Neural progenitor cell (in vitro differentiated cells): Measurements from ENCODE around the gene ZNF18. TPM values are rescaled to one million over a fixed set of nuclear protein-coding genes. Genes with fewer than 3 reads are reported as not detected.

Source experiments
- DNase-seq: peaks from one replicate; pipeline ENCODE4 v3.0.0-alpha.2; 2016; ENCODE audit warnings: low spot score
- H2AFZ ChIP-seq: fragments of 200-600 bp; sonication (generic); replicated peaks from 2 replicates; pipeline ENCODE4 v1.6.1; 2016; ENCODE audit warnings: antibody characterized with exemption
- H3F3A ChIP-seq: fragments of 200-600 bp; sonication (generic); 2 replicates; pipeline ENCODE4 v1.6.1; 2016; ENCODE audit warnings: antibody characterized with exemption, low read depth
- H3K27ac ChIP-seq: fragments of 200-600 bp; sonication (generic); 2 replicates; pipeline ENCODE4 v1.5.1; 2016; ENCODE audit warnings: mild to moderate bottlenecking
- H3K27me3 ChIP-seq: fragments of 200-600 bp; sonication (generic); 2 replicates; pipeline ENCODE4 v1.6.1; 2016; ENCODE audit warnings: mild to moderate bottlenecking, moderate library complexity
- H3K36me3 ChIP-seq: fragments of 200-600 bp; sonication (generic); 2 replicates; pipeline ENCODE4 v1.5.1; 2016
- H3K4me1 ChIP-seq: fragments of 200-600 bp; sonication (generic); 2 replicates; pipeline ENCODE4 v1.6.1; 2016; ENCODE audit warnings: mixed run types
- H3K4me2 ChIP-seq: fragments of 200-600 bp; sonication (generic); 2 replicates; pipeline ENCODE4 v1.6.1; 2016
- H3K4me3 ChIP-seq: fragments of 200-600 bp; sonication (generic); 2 replicates; pipeline ENCODE4 v1.5.1; 2016
- H3K79me2 ChIP-seq: fragments of 200-600 bp; sonication (generic); 2 replicates; pipeline ENCODE4 v1.6.1; 2016; ENCODE audit warnings: low read depth
- H3K9ac ChIP-seq: fragments of 200-600 bp; sonication (generic); 2 replicates; pipeline ENCODE4 v1.6.1; 2016
- H3K9me3 ChIP-seq: fragments of 200-600 bp; sonication (generic); 2 replicates; pipeline ENCODE4 v1.5.1; 2016; ENCODE audit warnings: low read depth
- H4K20me1 ChIP-seq: fragments of 200-600 bp; sonication (generic); 2 replicates; pipeline ENCODE4 v1.6.1; 2016; ENCODE audit warnings: low read depth
- H3K27ac Mint-ChIP-seq: 3 replicates; pipeline ENCODE4 v1.8.0; 2021; ENCODE audit warnings: mixed read lengths
- H3K27me3 Mint-ChIP-seq: 2 replicates; pipeline ENCODE4 v1.8.0; 2022; ENCODE audit warnings: low read depth, mild to moderate bottlenecking, inconsistent platforms, moderate library complexity, mixed read lengths; ENCODE audit not compliant: insufficient read depth
- H3K36me3 Mint-ChIP-seq: 3 replicates; pipeline ENCODE4 v1.8.0; 2021; ENCODE audit warnings: mixed read lengths
- H3K4me1 Mint-ChIP-seq: 3 replicates; pipeline ENCODE4 v1.8.0; 2021; ENCODE audit warnings: mixed read lengths
- H3K4me3 Mint-ChIP-seq: 3 replicates; pipeline ENCODE4 v1.8.0; 2021; ENCODE audit warnings: mild to moderate bottlenecking, moderate library complexity, mixed read lengths
- H3K9me3 Mint-ChIP-seq: 3 replicates; pipeline ENCODE4 v1.8.0; 2020; ENCODE audit warnings: mixed read lengths
- EZH2 ChIP-seq: fragments of 200-600 bp; sonication (generic); IDR thresholded peaks from 2 replicates; pipeline ENCODE4 v1.6.1; 2017; ENCODE audit warnings: antibody characterized with exemption, mild to moderate bottlenecking, moderate library complexity
- EZH2phosphoT487 ChIP-seq: fragments of 200-600 bp; sonication (generic); IDR thresholded peaks from 2 replicates; pipeline ENCODE4 v1.6.1; 2017; ENCODE audit warnings: antibody characterized with exemption
- total RNA-seq: library from RNA; depleted of rRNA; stranded (reverse); fragments of >200 nt; gene quantifications from 2 replicates; pipeline ENCODE4 v1.2.3, GENCODE V29; 2015; ENCODE audit warnings: low replicate concordance
- TF ChIP-seq, protein P1 (sequence below): fragments of 200-600 bp; sonication (generic); IDR thresholded peaks from 2 replicates; pipeline ENCODE4 v1.5.1; 2017; ENCODE audit warnings: antibody characterized with exemption, mild to moderate bottlenecking

Gene ZNF18
- total RNA-seq, 1 donor from 2014 or later: 15.9 TPM

DNA sequence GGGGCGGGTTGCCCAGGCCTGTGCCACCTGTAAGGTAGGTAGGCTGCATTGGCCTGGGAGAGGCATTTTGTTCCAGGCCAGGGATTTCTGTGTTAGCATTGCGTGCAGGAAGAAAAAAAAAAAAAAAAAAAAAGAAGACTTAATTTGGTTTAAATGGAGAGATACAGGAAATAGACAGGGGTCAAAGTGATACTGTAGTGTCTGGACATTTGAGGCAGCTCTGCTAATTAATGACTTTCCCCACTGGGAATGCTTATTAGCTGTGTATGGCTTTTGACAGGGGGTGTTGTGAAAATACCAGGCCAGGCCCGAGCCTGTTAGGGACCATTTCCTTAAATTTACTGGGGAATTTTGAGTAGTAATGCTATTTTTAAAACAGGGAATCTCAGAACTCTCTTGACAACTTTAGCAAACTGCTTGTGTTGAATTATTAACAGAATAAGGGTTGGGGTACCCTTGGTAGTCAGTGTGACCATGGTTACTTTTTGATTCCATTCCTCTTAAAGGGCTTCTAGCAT is 24.4 kb upstream of the ZNF18 start:
- no peaks in the 10 kb centered on the region for H3F3A ChIP-seq
- peak overlapping the region; percentile 91 for H3K4me3 Mint-ChIP-seq
- H3K27me3 ChIP-seq: peaks cover 17% of the 10 kb centered on the region
- peak overlapping the region; percentile 71 for H2AFZ ChIP-seq
- H3K9ac ChIP-seq: peak overlapping the region; percentile 96
- peaks cover 19% of the 10 kb centered on the region for H3K4me1 Mint-ChIP-seq
- peaks cover 13% of the 10 kb centered on the region for H3K9me3 Mint-ChIP-seq
- no peak overlapping the region for H3K27ac ChIP-seq
- TF ChIP-seq, protein P1, sequence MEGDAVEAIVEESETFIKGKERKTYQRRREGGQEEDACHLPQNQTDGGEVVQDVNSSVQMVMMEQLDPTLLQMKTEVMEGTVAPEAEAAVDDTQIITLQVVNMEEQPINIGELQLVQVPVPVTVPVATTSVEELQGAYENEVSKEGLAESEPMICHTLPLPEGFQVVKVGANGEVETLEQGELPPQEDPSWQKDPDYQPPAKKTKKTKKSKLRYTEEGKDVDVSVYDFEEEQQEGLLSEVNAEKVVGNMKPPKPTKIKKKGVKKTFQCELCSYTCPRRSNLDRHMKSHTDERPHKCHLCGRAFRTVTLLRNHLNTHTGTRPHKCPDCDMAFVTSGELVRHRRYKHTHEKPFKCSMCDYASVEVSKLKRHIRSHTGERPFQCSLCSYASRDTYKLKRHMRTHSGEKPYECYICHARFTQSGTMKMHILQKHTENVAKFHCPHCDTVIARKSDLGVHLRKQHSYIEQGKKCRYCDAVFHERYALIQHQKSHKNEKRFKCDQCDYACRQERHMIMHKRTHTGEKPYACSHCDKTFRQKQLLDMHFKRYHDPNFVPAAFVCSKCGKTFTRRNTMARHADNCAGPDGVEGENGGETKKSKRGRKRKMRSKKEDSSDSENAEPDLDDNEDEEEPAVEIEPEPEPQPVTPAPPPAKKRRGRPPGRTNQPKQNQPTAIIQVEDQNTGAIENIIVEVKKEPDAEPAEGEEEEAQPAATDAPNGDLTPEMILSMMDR: no peak
- TF ChIP-seq EZH2phosphoT487 (no peak), EZH2 (no peak)
- peaks cover 24% of the 10 kb centered on the region for H3K4me1 ChIP-seq
- H3K4me2 ChIP-seq: peak overlapping the region; percentile 89
- H3K4me3 ChIP-seq: peak overlapping the region; percentile 99
- H3K27ac Mint-ChIP-seq: peak overlapping the region; percentile 64
- H3K9me3 ChIP-seq: no peaks in the 10 kb centered on the region
- H3K27me3 Mint-ChIP-seq: peaks cover 6% of the 10 kb centered on the region
- peaks cover 59% of the 10 kb centered on the region for H3K79me2 ChIP-seq
- no peaks in the 10 kb centered on the region for H3K36me3 ChIP-seq
- peaks cover 16% of the 10 kb centered on the region for H3K36me3 Mint-ChIP-seq
- peaks cover 54% of the 10 kb centered on the region for H4K20me1 ChIP-seq
- no peak for DNase-seq

DNA sequence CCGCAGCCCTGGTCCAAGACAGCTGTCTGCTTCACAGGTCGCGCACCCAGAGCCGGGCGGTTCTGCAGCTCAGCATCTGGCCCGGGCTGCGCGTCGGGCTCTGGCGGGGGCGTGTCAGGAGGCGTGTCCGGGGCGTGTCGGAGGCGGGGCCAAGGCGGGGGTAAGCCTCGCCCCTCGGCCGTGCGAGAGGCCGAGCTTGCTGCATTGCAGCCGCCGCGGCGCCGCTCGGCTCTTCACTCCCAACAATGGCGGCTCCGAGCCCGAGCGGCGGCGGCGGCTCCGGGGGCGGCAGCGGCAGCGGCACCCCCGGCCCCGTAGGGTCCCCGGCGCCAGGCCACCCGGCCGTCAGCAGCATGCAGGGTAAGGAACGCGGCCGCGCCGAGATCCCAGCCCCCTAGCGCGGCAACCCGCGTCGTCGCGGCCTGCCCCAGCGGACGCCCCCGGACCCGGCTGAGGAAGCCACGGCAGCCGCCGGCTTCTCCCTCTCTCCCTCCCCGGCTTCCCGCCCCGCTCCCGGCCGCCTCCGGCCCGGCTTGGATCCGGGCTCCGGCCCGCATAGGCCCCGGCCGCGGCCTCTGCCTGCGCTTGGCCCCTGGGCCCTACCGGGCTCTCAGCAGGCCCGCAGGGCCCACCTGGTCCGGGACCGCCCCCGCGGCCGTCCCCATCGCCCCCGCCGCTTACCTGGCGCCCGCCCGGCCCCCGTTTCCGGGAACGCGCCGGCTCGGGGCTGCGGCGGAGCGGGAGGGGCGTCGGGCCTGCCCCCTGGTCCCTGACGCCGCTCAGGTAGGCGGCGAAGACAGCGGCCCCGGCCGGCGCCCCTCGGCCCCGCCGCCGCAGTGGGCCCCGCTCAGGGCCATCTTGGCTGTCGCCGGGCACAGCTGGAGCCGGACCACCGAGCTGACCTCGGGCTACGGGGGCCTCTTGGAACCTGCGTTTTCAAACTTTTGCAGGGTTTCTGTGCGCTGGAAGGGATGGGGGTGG is 23.7 kb upstream of the ZNF18 start, which contains the start of gene MAP2K4:
Gene MAP2K4 (plus strand): TSS at position 236 of the 981 bp plus-strand sequence. CDS start 10 bp downstream, at position 246.
- Histone ChIP-seq H4K20me1 (peaks cover 46% of the 10 kb centered on the region), H3K9me3 (no peaks in the 10 kb centered on the region), H3K9ac (peak within 1 kb of the TSS; percentile 96), H3K79me2 (peaks cover 52% of the 10 kb centered on the region), H2AFZ (peak within 1 kb of the TSS; percentile 71), H3K27me3 (peaks cover 17% of the 10 kb centered on the region), H3F3A (no peaks in the 10 kb centered on the region), H3K27ac (peak within 1 kb of the TSS; percentile 82), H3K4me3 (peak within 1 kb of the TSS; percentile 99), H3K4me1 (peaks cover 17% of the 10 kb centered on the region), H3K4me2 (peak within 1 kb of the TSS; percentile 89), H3K36me3 (no peaks in the 10 kb centered on the region)
- H3K9me3 Mint-ChIP-seq: peaks cover 5% of the 10 kb centered on the region
- H3K27me3 Mint-ChIP-seq: peaks cover 6% of the 10 kb centered on the region
- peak within 1 kb of the TSS; percentile 91 for H3K4me3 Mint-ChIP-seq
- peak within 1 kb of the TSS; percentile 64 for H3K27ac Mint-ChIP-seq
- H3K36me3 Mint-ChIP-seq: peaks cover 9% of the 10 kb centered on the region
- DNase-seq: peak; percentile 95
- peaks cover 19% of the 10 kb centered on the region for H3K4me1 Mint-ChIP-seq
- TF ChIP-seq, protein P1: no peak
- TF ChIP-seq EZH2 (no peak), EZH2phosphoT487 (no peak)

DNA sequence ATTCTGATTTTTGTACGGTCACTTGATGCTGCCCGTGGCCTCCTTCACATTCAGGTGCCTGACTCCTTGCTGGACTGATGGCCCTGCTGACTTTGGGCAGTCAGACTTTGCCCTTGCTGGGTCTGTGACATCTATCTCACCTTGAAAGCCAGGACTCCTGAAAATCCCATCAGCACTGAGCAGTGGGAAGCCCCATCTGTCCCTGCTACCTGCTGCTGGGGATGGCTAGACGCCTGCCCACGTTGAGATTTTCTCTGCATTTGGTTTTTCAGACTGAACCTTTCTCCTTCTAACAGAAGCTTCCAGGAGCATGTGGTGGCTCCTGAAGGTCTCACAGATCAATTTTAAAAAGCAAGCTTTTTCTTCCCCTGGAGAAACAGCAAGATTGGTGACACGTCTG is 10.2 kb upstream of the ZNF18 start:
- Histone ChIP-seq H3K4me2 (no peak overlapping the region), H3K4me3 (no peak overlapping the region), H3K79me2 (no peaks in the 10 kb centered on the region), H3K36me3 (no peaks in the 10 kb centered on the region), H3K4me1 (no peaks in the 10 kb centered on the region), H3K27ac (no peak overlapping the region), H2AFZ (no peak overlapping the region), H3K9ac (no peak overlapping the region), H3F3A (no peaks in the 10 kb centered on the region), H3K9me3 (no peaks in the 10 kb centered on the region), H4K20me1 (no peaks in the 10 kb centered on the region), H3K27me3 (no peaks in the 10 kb centered on the region)
- Mint-ChIP-seq H3K9me3 (no peaks in the 10 kb centered on the region), H3K4me3 (no peak overlapping the region), H3K27me3 (no peaks in the 10 kb centered on the region), H3K36me3 (no peaks in the 10 kb centered on the region), H3K4me1 (peaks cover 5% of the 10 kb centered on the region), H3K27ac (no peak overlapping the region)
- TF ChIP-seq, protein P1: no peak
- TF ChIP-seq EZH2 (no peak), EZH2phosphoT487 (no peak)
- no peak for DNase-seq
